Measurements from ENCODE around the gene MIER1.
A peak's percentile ranks its signal among the peaks of the same experiment; 100 is the strongest.

The MIER1 gene

GRCh38 chr1:67001682-67002425 lies 77.1 kb downstream of the MIER1 start:
- DNase-seq = peak; percentile 10

- no peak for DNase-seq
Measured at GRCh38 chr1:67004176-67004575, 79.4 kb downstream of the MIER1 start.

- DNase-seq = no peak
Measured at GRCh38 chr1:67005068-67005467, 80.3 kb downstream of the MIER1 start.

- no peak for DNase-seq
Measured at GRCh38 chr1:67009792-67010191, 85.0 kb downstream of the MIER1 start.

- DNase-seq = no peak
Measured at GRCh38 chr1:67013573-67013972, 88.8 kb downstream of the MIER1 start.

- no peak for DNase-seq
Measured at GRCh38 chr1:67018574-67018973, 93.8 kb downstream of the MIER1 start.

GRCh38 chr1:67019121-67019520 lies 94.3 kb downstream of the MIER1 start:
- DNase-seq = no peak

- DNase-seq = no peak
Measured at GRCh38 chr1:67019600-67020136, 94.9 kb downstream of the MIER1 start.

- no peak for DNase-seq
Measured at GRCh38 chr1:67020304-67020703, 95.5 kb downstream of the MIER1 start.

GRCh38 chr1:67020765-67021164 lies 96.0 kb downstream of the MIER1 start:
- DNase-seq = no peak

- no peak for DNase-seq
Measured at GRCh38 chr1:67029472-67029871, 104.7 kb downstream of the MIER1 start.

- no peak for DNase-seq
Measured at GRCh38 chr1:67031121-67031858, 106.5 kb downstream of the MIER1 start.

- DNase-seq = no peak
Measured at GRCh38 chr1:67031859-67032247, 107.1 kb downstream of the MIER1 start.

Measured in RPMI8226 (cell line).